Endothelial cell of umbilical vein (primary cell): ENCODE results near the gene BPIFA1.

Experiments used
- EZH2 ChIP-seq: IDR thresholded peaks from 2 replicates; pipeline ENCODE4 v1.6.1; 2012; ENCODE audit warnings: borderline replicate concordance, low read depth, mild to moderate bottlenecking, moderate library complexity, low read length, inconsistent platforms; ENCODE audit not compliant: severe bottlenecking
- POLR2A ChIP-seq: IDR thresholded peaks from 2 replicates; pipeline ENCODE4 v1.6.1; 2012; ENCODE audit warnings: low read depth, mild to moderate bottlenecking, control low read depth, low read length
- POLR2AphosphoS5 ChIP-seq: IDR thresholded peaks from 2 replicates; pipeline ENCODE4 v1.6.1; 2012; ENCODE audit warnings: low read depth, mild to moderate bottlenecking, control low read depth, low read length, moderate library complexity; ENCODE audit not compliant: insufficient read depth
- TF ChIP-seq, protein P1 (sequence below), 2 donors: IDR thresholded peaks; 1 replicate in 1 of 2; 2 replicates in 1 of 2; pipeline ENCODE4 v1.5.1; 2011; ENCODE audit warnings: low read length in 2 of 2, mild to moderate bottlenecking in 2 of 2, moderate library complexity in 2 of 2, control low read depth in 1 of 2, inconsistent platforms in 1 of 2, low read depth in 1 of 2; ENCODE audit not compliant: insufficient read depth in 1 of 2; ENCODE audit errors: extremely low read depth in 1 of 2
- TF ChIP-seq, protein P2 (sequence below): IDR thresholded peaks from 2 replicates; pipeline ENCODE4 v1.6.1; 2011; ENCODE audit not compliant: insufficient read depth, insufficient read length

GRCh38 chr20:33231237-33231636 lies 4.6 kb upstream of the BPIFA1 start:
- TF ChIP-seq, protein P1, sequence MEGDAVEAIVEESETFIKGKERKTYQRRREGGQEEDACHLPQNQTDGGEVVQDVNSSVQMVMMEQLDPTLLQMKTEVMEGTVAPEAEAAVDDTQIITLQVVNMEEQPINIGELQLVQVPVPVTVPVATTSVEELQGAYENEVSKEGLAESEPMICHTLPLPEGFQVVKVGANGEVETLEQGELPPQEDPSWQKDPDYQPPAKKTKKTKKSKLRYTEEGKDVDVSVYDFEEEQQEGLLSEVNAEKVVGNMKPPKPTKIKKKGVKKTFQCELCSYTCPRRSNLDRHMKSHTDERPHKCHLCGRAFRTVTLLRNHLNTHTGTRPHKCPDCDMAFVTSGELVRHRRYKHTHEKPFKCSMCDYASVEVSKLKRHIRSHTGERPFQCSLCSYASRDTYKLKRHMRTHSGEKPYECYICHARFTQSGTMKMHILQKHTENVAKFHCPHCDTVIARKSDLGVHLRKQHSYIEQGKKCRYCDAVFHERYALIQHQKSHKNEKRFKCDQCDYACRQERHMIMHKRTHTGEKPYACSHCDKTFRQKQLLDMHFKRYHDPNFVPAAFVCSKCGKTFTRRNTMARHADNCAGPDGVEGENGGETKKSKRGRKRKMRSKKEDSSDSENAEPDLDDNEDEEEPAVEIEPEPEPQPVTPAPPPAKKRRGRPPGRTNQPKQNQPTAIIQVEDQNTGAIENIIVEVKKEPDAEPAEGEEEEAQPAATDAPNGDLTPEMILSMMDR (IDR thresholded peaks at IDR 0.05; ENCODE audit: extremely low read depth in 1 of 2, insufficient read depth in 1 of 2, low read depth in 1 of 2, low read length in 2 of 2), result no peak
- TF ChIP-seq, protein P2, sequence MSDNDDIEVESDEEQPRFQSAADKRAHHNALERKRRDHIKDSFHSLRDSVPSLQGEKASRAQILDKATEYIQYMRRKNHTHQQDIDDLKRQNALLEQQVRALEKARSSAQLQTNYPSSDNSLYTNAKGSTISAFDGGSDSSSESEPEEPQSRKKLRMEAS, result no peak
- TF ChIP-seq EZH2 (no peak), POLR2AphosphoS5 (no peak), POLR2A (no peak)
